Activated CD4-positive, CD25-positive, alpha-beta regulatory T cell treated with anti-CD3 and anti-CD28 coated beads, Interleukin-2, amount 50 U/mL, for 72 hours (primary cell): ENCODE data around the gene GALNT6.

ENCODE experiments used
- DNase-seq: peaks from one replicate; pipeline ENCODE4 v3.0.0; 2021

The GALNT6 gene, protein sequence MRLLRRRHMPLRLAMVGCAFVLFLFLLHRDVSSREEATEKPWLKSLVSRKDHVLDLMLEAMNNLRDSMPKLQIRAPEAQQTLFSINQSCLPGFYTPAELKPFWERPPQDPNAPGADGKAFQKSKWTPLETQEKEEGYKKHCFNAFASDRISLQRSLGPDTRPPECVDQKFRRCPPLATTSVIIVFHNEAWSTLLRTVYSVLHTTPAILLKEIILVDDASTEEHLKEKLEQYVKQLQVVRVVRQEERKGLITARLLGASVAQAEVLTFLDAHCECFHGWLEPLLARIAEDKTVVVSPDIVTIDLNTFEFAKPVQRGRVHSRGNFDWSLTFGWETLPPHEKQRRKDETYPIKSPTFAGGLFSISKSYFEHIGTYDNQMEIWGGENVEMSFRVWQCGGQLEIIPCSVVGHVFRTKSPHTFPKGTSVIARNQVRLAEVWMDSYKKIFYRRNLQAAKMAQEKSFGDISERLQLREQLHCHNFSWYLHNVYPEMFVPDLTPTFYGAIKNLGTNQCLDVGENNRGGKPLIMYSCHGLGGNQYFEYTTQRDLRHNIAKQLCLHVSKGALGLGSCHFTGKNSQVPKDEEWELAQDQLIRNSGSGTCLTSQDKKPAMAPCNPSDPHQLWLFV

GRCh38 chr12:51391283-51392123, at the start of gene GALNT6:
GALNT6 (minus strand) TSS chr12:51391406; CDS start chr12:51379781, 11,625 bp downstream.
- peak; percentile 66 for DNase-seq

DNA sequence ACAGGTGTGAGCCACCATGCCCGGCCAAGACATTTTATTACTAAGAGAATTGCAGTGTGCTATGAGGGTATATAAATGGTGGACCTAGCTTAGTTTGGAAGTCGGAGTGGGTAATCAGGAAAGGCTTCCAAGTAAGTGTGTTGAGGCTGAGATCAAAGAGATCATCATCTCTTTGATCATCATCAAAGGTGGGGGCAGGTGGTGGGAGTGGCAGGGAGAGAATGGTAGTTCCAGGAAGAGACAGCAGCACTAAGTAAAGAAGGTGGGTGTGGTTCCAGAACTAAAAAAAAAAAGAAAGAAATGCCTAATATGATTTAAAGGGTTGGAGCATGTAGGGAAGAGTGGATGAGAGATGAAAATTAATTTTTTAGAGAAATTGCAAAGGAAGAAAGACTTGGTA, 48.1 kb upstream of the GALNT6 start:
- DNase-seq = no peak

DNA sequence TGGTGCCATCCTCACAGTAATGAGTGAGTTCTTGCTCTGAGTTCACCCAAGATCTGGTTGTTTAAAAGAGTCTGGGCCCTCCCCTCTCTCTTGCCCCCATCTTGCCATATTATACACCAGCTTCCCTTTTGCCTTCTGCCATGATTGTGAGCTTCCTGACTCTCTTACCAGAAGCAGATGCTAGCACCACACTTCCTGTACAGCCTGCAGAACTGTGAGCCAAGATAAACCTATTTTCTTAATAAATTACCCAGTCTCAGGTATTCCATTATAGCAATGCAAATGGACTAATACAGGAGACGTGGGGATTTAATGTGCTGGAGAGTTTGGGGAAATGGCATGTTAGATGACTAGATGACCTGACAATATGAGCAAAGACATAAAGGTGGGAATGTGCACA, 46.2 kb upstream of the GALNT6 start:
- no peak for DNase-seq

GRCh38 chr12:51434305-51434704, 43.1 kb upstream of the GALNT6 start:
- no peak for DNase-seq

DNA sequence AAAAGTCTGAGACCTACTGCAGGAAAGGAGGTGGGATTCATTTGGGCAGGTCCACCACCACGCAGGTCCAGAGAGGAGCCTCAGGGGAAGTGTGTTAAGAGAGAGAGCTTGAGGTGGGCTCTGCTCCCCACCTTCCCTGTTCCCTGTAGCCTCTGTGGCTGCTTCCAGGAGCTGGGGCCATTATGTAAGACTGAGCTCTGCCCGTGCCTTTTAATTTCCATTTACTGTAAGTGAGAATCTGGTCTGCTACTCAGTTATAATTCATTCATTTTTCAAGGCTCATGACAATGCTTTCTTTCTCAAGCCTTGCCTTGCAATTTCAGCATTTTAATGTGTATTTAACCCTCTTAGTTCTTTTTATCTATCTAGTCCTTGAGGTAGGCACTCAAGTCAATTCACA, 41.7 kb upstream of the GALNT6 start:
- no peak for DNase-seq

DNA sequence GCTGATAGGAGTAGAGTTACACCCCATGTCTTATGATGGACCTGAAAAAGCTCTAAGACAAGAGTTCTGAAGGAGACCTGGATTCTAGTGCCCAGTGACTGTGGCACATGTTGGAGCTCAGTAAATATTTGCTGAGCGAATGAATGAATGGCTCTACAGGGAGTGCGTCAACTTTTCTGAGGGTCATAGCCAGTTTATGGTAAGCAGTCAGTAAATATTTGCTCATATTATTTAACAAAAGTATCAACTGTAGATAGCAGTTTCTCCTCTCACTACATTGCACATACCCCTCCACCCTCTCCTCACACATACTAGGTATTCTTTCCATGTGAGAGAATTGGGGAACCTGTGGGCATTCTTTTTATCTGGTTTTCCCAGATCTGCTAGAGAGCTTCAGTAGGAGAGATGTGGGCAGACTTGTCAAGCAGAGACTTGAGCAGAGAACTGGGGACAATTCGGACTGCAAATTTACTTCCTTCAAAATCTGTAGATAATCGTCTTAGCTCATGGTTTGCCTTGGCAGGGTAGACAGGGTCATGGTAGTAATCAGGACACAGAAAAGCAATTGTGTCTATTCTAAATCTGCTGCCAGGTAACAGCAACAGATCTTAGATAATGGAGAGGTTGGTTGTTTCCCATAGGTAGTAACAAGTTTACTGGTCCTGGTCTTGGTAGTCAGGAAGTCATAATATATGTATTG, 39.1 kb upstream of the GALNT6 start:
- DNase-seq = no peak

- no peak for DNase-seq
Measured at GRCh38 chr12:51429700-51430099, 38.5 kb upstream of the GALNT6 start.

- DNase-seq = no peak
Measured at GRCh38 chr12:51428256-51428655, 37.0 kb upstream of the GALNT6 start.

- peak; percentile 85 for DNase-seq
Measured at GRCh38 chr12:51424662-51425539, 33.7 kb upstream of the GALNT6 start, which contains the start of gene SLC4A8. SLC4A8 (plus strand) TSS chr12:51424831; CDS start chr12:51424988, 157 bp downstream.

DNA sequence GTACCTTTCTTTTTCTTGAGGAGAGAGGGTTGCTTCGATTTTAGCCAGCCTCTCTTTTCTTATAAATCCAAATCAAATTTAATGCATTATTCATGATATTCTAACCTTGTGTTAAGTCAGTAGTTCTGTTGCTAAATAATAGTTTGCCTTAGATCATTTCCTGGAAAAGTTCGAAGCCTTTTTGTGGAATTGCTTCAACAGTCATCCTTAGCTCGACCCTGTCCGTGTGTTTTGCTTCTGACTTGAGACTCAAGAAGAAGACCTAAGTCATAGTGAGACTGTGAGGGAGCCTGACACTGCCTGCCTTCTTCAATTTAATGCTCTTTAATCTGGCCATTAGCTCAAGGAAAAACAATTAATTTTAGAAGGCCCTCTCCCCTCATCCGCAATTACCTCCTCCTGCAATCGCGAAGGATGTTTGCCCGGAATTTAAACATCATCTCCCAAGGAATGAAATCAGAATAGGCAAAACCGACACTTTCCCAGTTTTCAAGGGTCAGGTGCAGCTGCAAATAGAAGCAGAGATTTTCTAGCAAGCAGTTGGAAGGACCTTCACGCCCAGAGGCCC, 33.0 kb upstream of the GALNT6 start:
- DNase-seq = no peak

DNA sequence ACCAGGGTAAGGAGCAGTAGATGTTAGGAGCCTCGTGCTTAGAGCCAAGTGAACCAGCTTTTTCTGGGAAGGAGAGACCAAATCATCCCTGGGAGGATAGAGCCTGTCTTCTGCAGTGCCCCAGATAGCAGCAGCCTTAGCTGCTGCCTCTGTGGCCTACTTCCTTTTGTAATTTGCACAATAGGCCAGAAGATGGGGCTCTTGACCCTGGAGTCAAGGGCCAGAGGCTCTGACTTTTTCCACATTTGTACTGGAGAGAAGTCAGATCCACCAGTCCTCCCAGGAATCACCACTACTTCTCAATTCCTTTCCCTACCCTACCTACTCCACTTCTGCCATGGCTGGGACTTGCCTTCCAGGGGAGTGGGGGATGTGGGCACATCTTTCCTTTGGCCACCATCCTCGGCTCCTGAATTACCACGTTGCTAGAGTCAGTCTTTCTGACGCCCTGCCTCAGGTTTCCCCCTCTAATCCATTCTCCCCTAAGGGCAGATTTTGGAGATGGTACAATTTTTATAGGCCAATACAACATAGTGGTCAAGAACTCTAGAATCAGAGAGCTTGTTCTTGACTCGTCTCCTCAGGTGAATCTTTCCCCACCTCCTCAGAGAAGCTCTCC, 30.2 kb upstream of the GALNT6 start:
- no peak for DNase-seq

- no peak for DNase-seq
Measured at GRCh38 chr12:51419425-51420193, 28.4 kb upstream of the GALNT6 start.

- DNase-seq = no peak
Measured at GRCh38 chr12:51417826-51418225, 26.6 kb upstream of the GALNT6 start.

DNA sequence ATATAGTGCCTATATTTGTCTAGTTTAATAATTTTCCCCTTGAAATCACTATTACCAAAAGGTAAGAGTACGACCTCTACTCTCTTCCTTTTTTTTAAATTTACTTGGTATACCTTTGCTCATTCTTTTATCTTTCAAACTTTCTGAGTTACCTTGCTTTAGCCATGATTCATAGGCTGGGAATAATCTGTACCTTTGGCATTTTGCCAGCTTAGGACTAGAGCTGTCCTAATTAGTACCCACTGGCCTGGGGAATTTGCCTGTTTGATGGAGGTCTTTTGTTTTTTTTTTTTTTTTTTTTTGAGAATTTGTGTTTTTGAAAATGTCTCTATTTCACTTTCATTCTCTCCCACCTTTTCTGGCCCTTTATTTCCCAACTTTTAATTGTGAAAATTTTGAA, 24.7 kb upstream of the GALNT6 start:
- no peak for DNase-seq

DNA sequence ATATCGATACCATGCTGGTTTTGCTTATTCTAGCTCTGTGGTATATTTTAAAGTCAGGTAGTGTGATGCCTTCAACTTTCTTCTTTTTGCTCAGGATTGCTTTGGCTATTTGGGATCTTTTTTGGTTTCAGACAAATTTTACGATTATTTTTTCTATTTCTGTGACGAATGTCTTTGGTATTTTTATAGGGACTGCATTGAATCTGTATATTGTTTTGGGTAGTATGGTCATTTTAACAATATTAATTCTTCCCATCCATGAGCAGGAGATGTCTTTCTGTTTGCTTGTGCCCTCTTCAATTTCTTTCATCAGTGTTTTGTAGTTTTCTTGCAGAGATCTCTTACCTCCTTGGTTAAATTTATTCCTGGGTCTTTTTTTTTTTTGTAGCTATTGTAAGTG, 22.6 kb upstream of the GALNT6 start:
- no peak for DNase-seq

DNA sequence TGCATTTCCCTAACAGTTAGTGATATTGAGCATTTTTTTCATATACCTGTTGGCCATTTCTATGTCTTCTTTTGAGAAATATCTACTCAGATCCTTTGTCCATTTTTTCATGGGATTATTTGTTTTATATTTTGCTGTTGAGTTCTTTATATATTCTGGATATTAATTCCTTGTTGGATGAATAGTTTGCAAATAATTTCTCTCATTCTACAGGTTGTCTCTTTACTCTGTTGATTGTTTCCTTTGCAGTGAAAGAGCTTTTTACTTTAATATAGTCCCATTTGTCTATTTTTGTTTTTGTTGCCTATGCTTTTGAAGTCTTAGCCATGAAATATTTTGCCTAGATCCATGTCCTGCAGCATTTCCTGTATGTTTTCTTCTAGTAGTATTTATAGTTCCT, 21.9 kb upstream of the GALNT6 start:
- no peak for DNase-seq

- DNase-seq = no peak
Measured at GRCh38 chr12:51409846-51410245, 18.6 kb upstream of the GALNT6 start.

DNA sequence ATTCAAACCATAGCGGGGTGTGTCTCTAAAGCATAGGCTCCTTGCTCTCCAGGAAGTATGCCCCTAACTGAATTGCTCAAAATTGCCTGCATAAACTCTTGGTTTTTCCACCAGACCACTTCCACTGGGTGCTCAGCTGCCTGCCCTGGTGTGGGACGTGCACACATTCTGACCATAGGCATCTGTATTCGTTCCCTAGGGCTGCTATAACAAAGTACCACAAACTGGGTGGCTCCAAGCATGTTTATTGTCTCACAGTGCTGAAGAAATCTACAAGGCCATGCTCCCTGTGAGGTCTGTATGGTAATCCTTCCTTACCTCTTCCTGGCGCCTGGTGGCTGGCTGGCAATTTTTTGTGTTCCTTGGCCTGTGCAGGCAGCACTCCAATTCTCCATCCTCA, 16.4 kb upstream of the GALNT6 start:
- no peak for DNase-seq

- DNase-seq = no peak
Measured at GRCh38 chr12:51406859-51407258, 15.7 kb upstream of the GALNT6 start.

DNA sequence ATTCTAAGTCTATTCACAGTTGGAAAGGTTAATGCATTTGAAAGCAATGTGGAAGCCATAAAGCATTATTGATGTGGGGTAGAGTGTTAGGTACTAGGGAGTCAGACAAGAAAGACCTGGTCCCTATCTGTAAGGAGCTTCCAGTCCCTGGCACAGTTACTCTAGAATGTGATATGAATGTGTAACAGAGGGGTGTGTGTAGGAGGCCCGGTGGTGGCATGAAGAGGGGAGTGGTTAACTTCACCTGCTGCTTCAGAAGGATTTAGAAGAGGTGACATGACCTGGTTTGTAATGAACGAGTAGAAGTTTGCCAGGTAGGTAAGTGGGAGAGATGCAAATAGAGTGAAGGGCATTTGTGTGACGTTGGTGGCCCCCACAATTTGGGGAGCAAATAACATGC, 15.1 kb upstream of the GALNT6 start:
- DNase-seq = no peak
